ENCODE results near the gene SYTL1.

The SYTL1 gene

GRCh38 chr1:27318596-27318995, 23.2 kb upstream of the SYTL1 start:
- TF ChIP-seq SPI1 (IDR thresholded peaks at IDR 0.05; ENCODE audit: borderline replicate concordance, low read depth), result no peak
- TF ChIP-seq CTCF (IDR thresholded peaks at IDR 0.05; ENCODE audit: insufficient read depth, low read length), result no peak
- no peak for TF ChIP-seq POLR2AphosphoS5 (IDR thresholded peaks at IDR 0.05; ENCODE audit: low read depth)
- TF ChIP-seq GABPA (IDR thresholded peaks at IDR 0.05; ENCODE audit: low read depth), result no peak
- TF ChIP-seq REST (IDR thresholded peaks at IDR 0.05; ENCODE audit: insufficient replicate concordance, low read depth), result no peak
- Histone ChIP-seq H3K4me3 (replicated peaks; ENCODE audit: insufficient read depth, low read length) (no peak overlapping the region), H3K27ac (replicated peaks) (no peak overlapping the region), H3K27me3 (ENCODE audit: insufficient read depth, poor library complexity, severe bottlenecking) (no peaks in the 10 kb centered on the region)
- no peak for DNase-seq (ENCODE audit: low read depth in 1 of 2, low spot score in 1 of 2)

GRCh38 chr1:27321813-27322568, 19.8 kb upstream of the SYTL1 start, which contains the start of gene TMEM222:
TMEM222 (plus strand) TSS chr1:27322163; CDS start chr1:27322198, 35 bp downstream.
- peak within 1 kb of the TSS; percentile 90 for H3K27ac ChIP-seq (replicated peaks)

More at GRCh38 chr1:27321813-27322568, 19.8 kb upstream of the SYTL1 start, which contains the start of gene TMEM222:
- TF ChIP-seq SPI1 (IDR thresholded peaks at IDR 0.05; ENCODE audit: borderline replicate concordance, low read depth), result peak; percentile 74
- no peak for TF ChIP-seq CTCF (IDR thresholded peaks at IDR 0.05; ENCODE audit: insufficient read depth, low read length)
- peak; percentile 83 for TF ChIP-seq POLR2AphosphoS5 (IDR thresholded peaks at IDR 0.05; ENCODE audit: low read depth)
- TF ChIP-seq REST (IDR thresholded peaks at IDR 0.05; ENCODE audit: insufficient replicate concordance, low read depth), result peak; percentile 12
- peak; percentile 98 for TF ChIP-seq GABPA (IDR thresholded peaks at IDR 0.05; ENCODE audit: low read depth)
- Histone ChIP-seq H3K4me3 (replicated peaks; ENCODE audit: insufficient read depth, low read length) (peak within 1 kb of the TSS; percentile 85), H3K27me3 (ENCODE audit: insufficient read depth, poor library complexity, severe bottlenecking) (no peaks in the 10 kb centered on the region)
- peak; percentile 98 to 99 for DNase-seq (ENCODE audit: low read depth in 1 of 2, low spot score in 1 of 2)

All from HL-60 (cell line).